Dermis microvascular lymphatic vessel endothelial cell (primary cell): ENCODE results near the gene TRPV5. TPM values are rescaled to one million over a fixed set of nuclear protein-coding genes. Genes with fewer than 3 reads are reported as not detected.

Experiments
- DNase-seq, 2 donors: peaks; one replicate each; pipeline versions ENCODE4 v3.0.0 to v3.0.0-alpha.2; 2010; ENCODE audit warnings: low read depth in 2 of 2
- total RNA-seq: library from RNA; depleted of rRNA; stranded (reverse); fragments of >200 nt; gene quantifications from 2 replicates; pipeline ENCODE4 v1.2.1, GENCODE V29; 2014

The TRPV5 gene
- total RNA-seq, 1 donor from 2014 or later: not detected

DNA sequence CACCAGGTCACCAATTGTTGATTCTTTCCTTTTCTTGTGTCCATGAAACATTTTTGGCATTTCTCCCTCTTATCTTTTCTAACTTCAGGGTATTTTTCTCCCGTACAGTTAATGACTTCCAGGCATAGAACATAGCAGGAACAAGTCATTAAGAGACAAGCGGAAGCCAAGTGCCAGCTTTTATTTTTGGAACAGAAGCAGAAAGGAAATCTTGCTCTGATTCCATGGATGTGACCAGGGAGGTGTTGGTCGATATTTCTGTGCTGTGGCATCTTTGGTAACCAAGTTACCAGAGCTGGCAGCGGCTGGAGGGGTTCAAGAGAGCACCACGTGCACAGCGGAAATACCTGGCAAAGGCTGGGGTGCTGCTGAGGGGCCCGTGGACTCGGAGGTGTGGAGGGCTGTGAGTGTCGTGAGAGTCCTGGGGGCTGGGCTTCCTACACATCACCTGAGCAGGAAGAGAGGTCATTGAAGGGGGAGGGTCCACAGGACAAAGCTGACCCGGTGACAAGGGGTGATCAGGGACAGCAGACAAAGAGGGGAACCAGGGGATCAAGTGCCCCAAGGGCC is 7.5 kb upstream of the TRPV5 start:
- no peak for DNase-seq

GRCh38 chr7:142939226-142939910 is 5.8 kb upstream of the TRPV5 start, which contains the start of gene LLCFC1:
Gene LLCFC1 (plus strand): TSS chr7:142939484. CDS start chr7:142939622, 138 bp downstream.
- no peak for DNase-seq

GRCh38 chr7:142938611-142939010 is 5.1 kb upstream of the TRPV5 start:
- no peak for DNase-seq

- no peak for DNase-seq
Measured at GRCh38 chr7:142935941-142936565, 2.5 kb upstream of the TRPV5 start.

- no peak for DNase-seq
Measured at GRCh38 chr7:142934056-142934455, 510 bp upstream of the TRPV5 start.

GRCh38 chr7:142933092-142933475 is 462 bp downstream of the TRPV5 start:
- no peak for DNase-seq

- no peak for DNase-seq
Measured at GRCh38 chr7:142932386-142933091, 1.0 kb downstream of the TRPV5 start.

DNA sequence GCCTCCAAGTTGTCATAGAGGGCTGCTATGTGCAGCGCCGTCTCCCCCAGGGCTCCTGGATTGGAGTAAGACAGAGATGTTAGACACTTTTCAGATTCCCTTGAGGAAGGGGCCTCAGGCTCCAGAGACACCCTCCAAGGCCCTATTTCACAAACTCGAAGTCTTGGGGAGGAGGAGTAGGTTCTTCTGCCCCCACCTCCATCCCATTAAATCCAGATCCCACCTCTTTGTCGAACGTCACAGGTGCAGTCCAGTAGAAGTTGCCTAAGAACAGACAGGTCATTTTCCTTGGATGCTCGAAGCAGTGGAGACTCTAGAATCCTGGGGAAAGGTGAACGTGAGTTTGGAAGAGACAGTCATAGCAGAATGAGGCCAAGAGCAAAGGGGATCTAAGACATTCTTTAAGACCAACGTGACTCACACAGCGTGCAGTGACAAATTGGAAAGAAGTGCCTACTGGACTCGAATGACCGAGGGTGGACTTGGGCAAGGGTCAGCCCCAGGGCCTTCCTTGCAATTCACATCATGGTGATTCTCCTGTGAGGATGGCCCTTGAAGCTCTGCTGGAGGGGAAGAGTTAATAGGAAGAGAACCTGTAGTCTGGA is 3.3 kb downstream of the TRPV5 start:
- no peak for DNase-seq

GRCh38 chr7:142927949-142928348 is 5.6 kb downstream of the TRPV5 start:
- no peak for DNase-seq

- DNase-seq: no peak
Measured at GRCh38 chr7:142927085-142927745, 6.3 kb downstream of the TRPV5 start.

DNA sequence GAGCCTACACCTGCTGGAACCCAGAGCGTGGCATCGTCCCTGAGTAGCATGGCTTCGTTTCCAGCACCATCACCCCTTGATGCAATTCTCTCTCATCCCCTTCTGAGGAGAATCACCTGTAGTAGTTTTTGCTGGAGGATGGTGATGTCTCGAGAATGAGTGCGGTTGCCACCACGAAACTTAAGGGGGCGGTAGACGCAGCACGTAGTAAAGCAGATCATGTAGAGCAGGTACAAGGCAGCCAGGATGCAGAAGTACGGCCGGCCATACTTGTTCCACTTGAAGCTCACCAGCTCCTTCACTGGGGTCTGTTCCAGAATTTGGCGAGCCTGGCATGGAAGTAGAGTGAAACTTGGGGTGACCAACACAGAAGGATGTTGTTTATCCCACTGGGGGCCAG is 8.1 kb downstream of the TRPV5 start:
- no peak for DNase-seq

GRCh38 chr7:142923391-142923790 is 10.2 kb downstream of the TRPV5 start:
- DNase-seq: no peak

GRCh38 chr7:142919656-142920055 is 13.9 kb downstream of the TRPV5 start:
- DNase-seq: no peak

DNA sequence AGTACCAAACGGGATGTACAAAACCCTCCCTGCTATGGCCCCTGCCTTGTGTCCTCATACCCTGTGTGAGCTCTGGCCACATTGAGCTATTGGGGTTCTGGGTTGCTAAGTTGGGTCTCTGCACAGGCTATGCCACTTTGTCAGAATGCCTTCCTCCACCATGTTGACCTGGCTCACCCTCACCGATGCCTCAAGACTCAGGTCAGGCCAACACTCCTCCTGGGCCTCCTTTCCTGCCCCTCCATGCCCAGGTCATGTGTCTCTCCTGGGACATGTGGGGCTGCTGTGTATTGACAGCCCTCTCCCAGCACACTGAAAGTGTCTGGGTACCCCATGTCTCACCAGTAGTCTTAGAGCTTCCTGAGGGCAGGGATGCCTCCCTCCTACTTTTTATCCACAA is 14.6 kb downstream of the TRPV5 start:
- no peak for DNase-seq

- no peak for DNase-seq
Measured at GRCh38 chr7:142917447-142917846, 16.1 kb downstream of the TRPV5 start.

DNA sequence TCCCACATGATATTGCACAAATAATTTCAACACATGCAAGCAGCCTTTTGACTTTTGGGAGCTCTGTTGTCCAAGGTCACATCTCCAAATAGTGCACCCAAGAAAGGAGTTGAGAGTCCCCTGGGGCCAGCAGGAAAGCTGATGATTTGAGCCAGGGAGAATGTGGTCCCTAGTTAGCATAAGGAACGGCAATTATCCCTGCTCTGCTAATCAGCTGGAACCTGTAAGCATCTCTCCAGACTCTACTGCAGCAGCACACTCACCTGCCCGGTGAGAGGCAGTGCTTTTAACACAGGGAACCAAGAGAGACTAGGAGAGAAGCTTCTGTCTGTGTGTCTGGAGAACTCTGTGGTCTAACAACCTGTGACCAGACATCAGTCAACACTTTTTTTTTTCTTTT is 17.0 kb downstream of the TRPV5 start:
- no peak for DNase-seq

- DNase-seq: no peak
Measured at GRCh38 chr7:142915315-142915714, 18.2 kb downstream of the TRPV5 start.

GRCh38 chr7:142914121-142914520 is 19.4 kb downstream of the TRPV5 start:
- peak in 1 of 2 donors; percentile 26 for DNase-seq

DNA sequence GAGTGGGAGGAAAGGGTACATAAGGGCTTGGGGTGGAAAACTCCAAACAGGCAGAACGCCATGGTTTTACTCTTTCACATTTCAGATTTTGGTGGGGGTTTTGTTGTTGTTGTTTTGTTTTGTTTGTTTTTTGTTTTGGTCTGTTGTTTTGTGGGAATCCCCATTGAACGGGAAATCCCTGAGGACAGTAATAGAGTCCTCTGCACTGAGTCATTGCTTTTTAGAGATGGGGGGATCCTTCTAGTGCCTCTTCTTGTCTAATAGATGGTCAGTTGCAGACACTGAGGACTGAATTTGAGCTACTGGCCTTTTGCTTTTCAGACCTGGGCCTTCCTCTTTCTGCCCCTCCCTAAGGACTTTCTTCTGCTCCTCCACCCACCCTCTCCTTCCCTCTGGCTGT is 20.0 kb downstream of the TRPV5 start:
- DNase-seq: no peak

- DNase-seq: no peak
Measured at GRCh38 chr7:142913051-142913450, 20.5 kb downstream of the TRPV5 start.

DNA sequence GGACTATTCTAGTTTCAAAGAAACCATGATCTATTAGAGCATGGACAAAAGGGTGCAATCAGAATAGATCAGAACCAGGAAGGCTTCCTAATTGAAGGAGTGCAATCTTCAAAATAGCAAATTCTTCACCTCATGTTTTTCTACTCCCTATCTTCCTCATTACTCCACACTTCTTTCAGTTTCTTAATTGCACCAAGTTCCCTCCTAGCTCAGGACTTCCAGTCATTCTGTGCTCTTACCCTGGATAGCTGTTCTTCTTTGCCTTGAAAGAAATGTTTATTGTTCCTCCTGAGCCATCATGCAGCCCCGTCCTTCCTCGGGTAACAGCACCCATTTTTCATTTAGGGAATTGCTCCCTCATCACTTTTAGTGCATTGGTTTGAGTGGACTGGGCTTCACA is 23.1 kb downstream of the TRPV5 start:
- DNase-seq: no peak
